GM21825 (cell line): ENCODE results near the gene RASAL1.

Source experiments
- ATAC-seq: cut with Tn5 transposase; IDR thresholded peaks from one replicate; pipeline ENCODE4 v1.9.1; 2021; ENCODE audit warnings: mild to moderate bottlenecking, moderate library complexity; ENCODE audit not compliant: unreplicated experiment

The RASAL1 gene

DNA sequence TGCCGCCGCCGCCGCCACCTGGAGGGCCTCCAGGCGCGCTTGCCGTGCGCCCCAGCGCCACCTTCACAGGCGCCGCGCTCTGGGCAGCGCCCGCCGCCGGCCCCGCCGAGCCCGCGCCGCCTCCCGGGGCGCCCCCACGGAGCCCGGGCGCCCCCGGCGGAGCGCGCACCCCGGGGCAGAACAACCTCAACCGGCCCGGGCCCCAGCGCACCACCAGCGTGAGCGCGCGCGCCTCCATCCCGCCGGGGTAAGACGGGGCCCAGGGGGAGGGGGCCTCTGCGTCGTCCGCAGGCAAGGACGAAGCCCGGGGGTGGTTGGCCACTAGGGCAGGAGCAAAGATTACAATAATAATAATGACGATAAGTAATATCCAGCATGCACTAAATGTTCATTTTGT is 57.7 kb downstream of the RASAL1 start:
- ATAC-seq: no peak

DNA sequence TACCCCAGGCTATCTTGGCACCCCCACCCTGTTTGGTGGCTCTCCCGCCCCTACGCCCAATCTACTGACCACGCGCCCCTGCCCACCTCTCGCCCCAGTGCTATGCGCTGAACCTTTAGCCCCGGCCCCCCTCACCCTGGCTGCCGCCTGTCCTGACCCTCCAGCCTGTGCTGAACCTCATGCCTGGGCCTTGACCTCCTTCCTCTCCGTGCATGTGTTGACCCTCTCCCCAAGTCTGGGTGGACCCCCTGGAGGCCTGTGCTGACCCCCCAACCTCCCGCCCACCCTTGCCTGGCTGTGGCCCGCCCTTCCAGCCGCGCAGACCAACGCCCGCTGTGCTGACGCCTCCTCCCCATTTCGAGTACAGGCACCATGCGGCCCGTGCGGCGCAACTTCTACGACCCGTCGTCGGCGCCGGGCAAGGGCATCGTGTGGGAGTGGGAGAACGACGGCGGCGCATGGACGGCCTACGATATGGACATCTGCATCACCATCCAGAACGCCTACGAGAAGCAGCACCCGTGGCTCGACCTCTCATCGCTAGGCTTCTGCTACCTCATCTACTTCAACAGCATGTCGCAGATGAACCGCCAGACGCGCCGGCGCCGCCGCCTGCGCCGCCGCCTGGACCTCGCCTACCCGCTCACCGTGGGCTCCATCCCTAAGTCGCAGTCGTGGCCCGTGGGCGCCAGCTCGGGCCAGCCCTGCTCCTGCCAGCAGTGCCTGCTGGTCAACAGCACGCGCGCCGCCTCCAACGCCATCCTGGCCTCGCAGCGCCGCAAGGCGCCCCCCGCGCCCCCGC is 58.3 kb downstream of the RASAL1 start:
- no peak for ATAC-seq

GRCh38 chr12:113075137-113075683 is 60.4 kb downstream of the RASAL1 start:
- peak; percentile 89 for ATAC-seq

GRCh38 chr12:113073586-113073985 is 62.0 kb downstream of the RASAL1 start:
- ATAC-seq: no peak

GRCh38 chr12:113072136-113072535 is 63.4 kb downstream of the RASAL1 start:
- no peak for ATAC-seq

DNA sequence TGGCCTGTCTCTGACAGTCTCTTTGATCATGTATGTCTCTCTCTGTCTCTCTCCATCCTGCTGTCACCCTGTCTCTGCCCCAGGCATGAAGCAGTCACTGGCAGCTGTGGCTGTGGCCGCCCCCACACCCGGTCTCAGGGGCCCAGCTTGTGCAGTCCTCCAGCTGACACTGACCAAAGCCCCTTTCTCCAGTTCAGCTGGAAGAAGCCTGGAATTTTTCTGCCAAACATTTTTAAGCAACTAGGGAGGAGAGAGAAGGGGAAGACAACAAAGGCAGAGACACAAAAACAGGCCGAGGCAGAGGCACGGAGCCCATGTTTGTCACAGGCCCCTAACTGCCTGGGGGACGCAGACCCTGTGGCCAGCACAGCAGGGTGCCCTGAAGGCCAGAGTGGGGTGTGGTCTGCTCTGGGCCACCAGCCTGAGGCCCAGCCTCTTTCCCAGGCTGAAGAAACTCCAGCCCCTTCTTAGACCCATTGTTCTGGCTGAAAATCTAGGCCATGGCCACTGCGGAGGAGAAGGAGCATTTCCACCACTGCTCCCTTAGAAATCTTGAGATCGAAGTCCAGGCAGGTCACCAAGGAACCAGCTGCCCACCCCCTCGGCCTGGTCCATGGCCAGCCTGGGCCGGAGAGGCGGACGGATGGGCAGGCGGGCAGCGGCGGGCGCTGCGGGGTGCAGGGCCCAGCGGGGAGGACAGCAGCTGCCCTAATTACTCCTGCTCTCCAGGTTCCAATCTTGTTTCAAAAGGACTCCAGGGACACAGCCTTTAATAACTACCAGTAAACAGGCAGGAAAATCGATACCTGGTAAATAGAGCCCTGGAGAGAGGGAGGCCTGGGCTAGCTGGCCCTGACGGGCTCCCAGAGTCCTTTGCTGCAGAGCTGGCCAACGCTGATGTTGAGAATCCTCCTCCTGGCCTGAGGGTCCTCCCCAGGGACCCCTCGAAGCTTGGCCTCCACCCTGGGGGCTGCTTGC is 64.1 kb downstream of the RASAL1 start:
- ATAC-seq: no peak

DNA sequence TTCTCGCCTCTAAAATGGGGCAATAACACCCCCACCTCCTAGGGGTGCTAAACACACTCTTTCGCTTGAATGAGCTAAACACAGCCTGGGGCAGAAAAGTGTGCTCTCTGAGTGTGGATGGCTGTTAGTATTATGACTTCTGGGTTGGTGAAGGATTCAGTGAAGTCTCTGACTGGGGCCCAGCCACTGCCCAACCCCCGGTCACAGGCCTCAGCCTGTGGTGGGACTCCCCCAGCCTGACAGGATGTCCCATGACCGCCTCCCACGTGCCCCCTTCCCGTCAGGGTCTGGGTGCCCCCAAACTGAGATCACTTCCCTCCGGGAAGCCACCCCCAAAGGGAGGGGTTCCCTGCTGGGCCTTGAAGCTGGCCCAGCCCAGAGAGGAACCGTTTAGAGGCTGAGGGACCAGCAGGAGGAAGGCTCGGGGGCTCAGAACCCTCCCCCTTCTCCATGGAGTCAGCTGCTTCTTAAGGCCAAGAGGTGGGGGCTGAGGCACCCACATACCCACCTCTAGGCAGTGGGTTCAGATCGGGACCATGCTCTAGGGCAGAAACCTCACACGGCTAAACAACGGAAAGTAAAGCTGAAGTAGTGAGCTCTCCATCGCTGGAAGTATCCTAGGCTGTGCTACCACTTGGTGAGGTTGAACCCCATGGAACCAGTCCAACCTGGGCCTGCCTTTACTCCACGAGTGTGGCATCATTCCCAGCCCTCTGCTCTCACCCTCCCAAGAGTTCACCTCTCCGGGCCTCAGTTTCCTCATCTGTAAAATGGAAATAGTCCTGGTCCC is 65.2 kb downstream of the RASAL1 start:
- no peak for ATAC-seq

DNA sequence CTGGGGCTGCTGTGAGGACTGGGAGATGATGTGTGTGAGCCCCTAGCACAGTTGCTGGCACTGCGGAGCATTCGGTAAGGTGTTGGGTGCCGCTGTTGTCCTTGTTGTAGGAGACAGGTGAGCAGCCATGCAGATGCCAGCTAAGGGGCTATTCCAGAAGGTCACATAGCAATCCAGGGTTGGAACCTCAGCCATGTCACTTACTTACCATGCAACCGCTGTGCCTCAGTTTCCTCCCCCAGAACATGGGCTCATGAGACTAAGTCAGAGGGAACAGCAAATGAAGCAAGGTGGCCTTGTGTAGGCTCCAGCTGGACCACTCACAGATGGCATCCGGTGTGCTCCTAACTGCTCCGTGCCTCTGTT is 65.8 kb downstream of the RASAL1 start:
- no peak for ATAC-seq

DNA sequence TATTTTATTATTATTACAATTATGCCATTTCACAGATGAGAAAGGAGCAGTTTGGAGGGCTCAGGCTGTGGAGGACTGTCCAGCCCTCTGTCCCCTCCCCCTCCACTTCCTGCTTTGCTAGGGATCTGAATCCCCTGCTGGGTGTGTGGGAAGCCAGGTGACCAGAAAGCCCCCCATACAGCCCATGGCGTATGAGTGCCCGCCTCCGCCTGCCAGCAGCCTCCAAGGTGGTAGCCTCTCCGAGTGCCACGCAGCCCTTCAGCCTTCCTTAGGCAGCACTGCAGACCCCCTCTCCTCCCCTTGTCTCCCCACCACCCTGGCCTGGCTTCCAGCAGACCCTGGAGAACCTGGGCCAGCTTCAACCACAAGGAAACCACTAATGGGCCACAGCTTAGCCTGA is 66.4 kb downstream of the RASAL1 start:
- ATAC-seq: no peak

- ATAC-seq: no peak
Measured at GRCh38 chr12:113067987-113068935, 67.3 kb downstream of the RASAL1 start.

DNA sequence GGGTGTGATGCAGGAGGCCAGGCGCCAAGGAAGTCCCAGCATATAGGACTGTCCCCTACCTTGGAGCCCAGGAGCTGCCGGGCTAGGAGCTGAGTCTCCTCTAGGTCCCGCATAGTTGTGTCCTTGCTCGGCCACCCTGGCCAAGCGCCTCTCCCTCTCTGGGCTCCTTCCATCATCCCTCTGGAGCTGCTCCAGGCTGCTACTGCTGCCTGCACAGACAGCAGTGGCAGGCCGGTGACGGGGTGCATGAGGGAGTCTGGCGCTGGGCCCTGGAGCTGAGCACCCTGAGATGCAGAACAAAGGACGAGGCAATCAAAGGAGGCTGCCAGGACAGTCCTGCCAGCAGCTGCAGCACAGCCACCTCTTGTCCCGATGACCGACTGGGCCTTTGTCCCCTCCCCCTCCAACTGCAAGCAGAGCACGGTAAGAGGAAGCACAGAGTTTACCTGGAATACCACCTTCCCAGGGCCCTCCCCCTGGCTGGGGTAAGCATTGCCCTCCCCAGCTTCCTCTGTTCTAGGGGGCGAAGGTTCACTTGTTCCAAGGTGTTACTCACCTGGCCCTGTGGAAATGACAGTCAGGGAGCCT is 68.7 kb downstream of the RASAL1 start:
- ATAC-seq: no peak

- ATAC-seq: no peak
Measured at GRCh38 chr12:113065126-113066007, 70.2 kb downstream of the RASAL1 start.

DNA sequence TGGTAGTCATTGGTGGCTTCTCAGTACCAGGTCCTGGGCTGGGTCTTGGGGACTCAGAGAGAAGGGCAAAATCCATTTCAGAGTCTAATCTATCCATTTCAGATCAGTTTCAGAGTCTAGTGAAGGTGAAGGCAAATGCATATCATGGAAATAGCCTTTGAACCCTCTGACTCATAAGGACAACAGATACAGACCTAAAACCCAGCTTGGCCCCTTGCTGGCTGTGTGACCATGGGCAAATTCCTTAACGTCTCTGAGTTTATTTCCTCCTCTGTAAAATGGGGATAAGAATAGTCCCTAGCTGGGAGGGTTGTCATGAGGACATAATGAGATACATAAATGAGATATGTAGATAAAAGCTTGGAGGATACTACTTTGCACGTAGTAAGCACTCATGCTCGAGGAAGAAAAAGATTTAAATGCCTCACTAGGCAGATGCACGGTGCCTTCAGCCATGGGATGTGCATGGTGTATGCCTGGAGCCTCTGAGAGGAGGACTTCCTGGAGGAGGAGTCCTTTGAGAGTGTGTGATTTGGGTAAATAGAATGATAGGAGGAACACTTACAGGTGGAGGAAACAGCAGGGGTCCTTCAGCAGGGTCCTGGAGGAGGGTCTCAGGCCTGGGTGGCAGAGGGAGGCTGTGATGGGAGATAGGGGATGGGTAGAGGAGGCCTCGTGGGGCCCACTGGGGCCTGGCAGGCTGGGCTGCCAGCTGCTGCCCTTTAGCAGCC is 71.0 kb downstream of the RASAL1 start:
- ATAC-seq: no peak

GRCh38 chr12:113063396-113064350 is 71.9 kb downstream of the RASAL1 start:
- no peak for ATAC-seq

DNA sequence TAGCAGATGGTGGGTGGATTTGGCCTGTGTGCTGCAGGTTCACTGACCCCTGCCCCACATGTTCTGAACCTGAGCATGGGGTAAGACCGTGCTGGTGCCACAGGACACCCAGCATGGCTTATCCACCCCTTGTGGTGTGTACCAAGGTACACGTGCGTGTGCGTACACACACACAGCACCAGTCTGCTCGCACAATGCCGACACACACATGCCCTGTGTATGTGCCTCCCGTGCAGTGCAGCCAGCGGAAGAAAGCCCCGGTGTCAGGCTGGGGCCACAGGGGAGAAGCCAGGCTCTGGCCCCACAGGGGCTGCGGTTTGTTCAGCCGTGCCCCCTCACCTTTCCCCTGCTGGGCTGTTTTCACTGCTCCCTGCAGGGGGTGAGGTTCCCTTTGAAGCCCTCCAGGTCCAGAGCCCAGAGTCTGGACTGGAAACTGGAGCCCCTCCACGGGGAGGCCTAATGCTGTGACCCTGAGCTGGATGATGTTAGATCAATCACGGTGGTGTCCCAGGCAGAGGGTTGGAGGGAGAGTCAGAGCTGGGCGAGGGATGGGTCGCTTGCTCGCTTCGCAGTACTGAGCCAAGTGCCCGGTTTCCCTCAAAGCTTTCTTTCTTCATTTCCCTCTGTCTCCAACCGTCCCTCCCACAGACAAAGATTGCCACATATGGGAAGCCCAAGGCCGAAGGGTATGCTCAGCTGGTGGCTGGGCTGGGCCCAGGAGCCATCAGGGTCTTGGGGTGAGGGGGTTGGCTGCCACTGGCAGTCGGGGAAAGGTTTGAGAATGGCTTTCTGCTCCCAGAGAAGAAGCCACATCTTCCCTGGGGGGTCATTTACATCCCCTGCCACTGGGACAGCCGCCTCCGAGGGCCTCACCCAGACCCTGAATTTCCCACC is 72.8 kb downstream of the RASAL1 start:
- no peak for ATAC-seq
